Activated CD4-positive, alpha-beta memory T cell treated with anti-CD3 and anti-CD28 coated beads for 36 hours (primary cell): Measurements from ENCODE around the gene RSPRY1. TPM values are rescaled to one million over a fixed set of nuclear protein-coding genes. Genes with fewer than 3 reads are reported as not detected.

Source experiments
- CTCF ChIA-PET: fragments of 350-600 bp; sonication (Branson Sonifier 250); formaldehyde crosslinking; loops from one replicate; lab custom pipeline; 2021; ENCODE audit warnings: antibody characterized with exemption, inconsistent platforms; lab: Charles Lee
- POLR2A ChIA-PET: fragments of 350-600 bp; sonication (Branson Sonifier 250); formaldehyde crosslinking; loops from one replicate; lab custom pipeline; 2021; ENCODE audit warnings: antibody characterized with exemption; lab: Charles Lee
- DNase-seq: peaks from one replicate; pipeline ENCODE4 v3.0.0-alpha.2; 2020
- H3K27ac Mint-ChIP-seq: one replicate; pipeline ENCODE4 v1.8.0; 2021; ENCODE audit warnings: mixed read lengths
- H3K27me3 Mint-ChIP-seq: one replicate; pipeline ENCODE4 v1.8.0; 2021; ENCODE audit warnings: mixed read lengths
- H3K36me3 Mint-ChIP-seq: one replicate; pipeline ENCODE4 v1.8.0; 2021; ENCODE audit warnings: mixed read lengths
- H3K4me1 Mint-ChIP-seq: one replicate; pipeline ENCODE4 v1.8.0; 2021; ENCODE audit warnings: low read depth, mixed read lengths
- H3K4me3 Mint-ChIP-seq: one replicate; pipeline ENCODE4 v1.8.0; 2021; ENCODE audit warnings: mild to moderate bottlenecking, mixed read lengths
- H3K9me3 Mint-ChIP-seq: one replicate; pipeline ENCODE4 v1.8.0; 2021; ENCODE audit warnings: mixed read lengths
- intact Hi-C: fragments of 100-400 bp; cut with micrococcal nuclease; formaldehyde crosslinking; loops from one replicate; pipeline ENCODE4 v1.15.1; 2023
- total RNA-seq, 2 experiments: library from RNA; stranded (reverse); gene quantifications; one replicate each; pipeline ENCODE4 v1.2.3, GENCODE V29; 2021

Gene RSPRY1
- total RNA-seq, 2 experiments from 2014 or later, result 31.5 to 33.3 TPM

GRCh38 chr16:57208926-57209325 is 22.8 kb downstream of the RSPRY1 start:
- H3K36me3 Mint-ChIP-seq, result peaks cover 37% of the 10 kb centered on the region
- intact Hi-C loops, result no loop called here
- POLR2A ChIA-PET, result no interaction called here

GRCh38 chr16:57209780-57210179 is 23.7 kb downstream of the RSPRY1 start:
- H3K4me1 Mint-ChIP-seq, result no peaks in the 10 kb centered on the region
- H3K27ac Mint-ChIP-seq, result no peak overlapping the region
- no peaks in the 10 kb centered on the region for H3K27me3 Mint-ChIP-seq
- no peak overlapping the region for H3K4me3 Mint-ChIP-seq
- H3K9me3 Mint-ChIP-seq, result peaks cover 3% of the 10 kb centered on the region
- intact Hi-C loops, result no loop called here
- POLR2A ChIA-PET, result no interaction called here
- CTCF ChIA-PET, result no interaction called here
- no peak for DNase-seq
- H3K36me3 Mint-ChIP-seq, result peaks cover 45% of the 10 kb centered on the region

More at GRCh38 chr16:57208926-57209325, 22.8 kb downstream of the RSPRY1 start:
- H3K27me3 Mint-ChIP-seq, result no peaks in the 10 kb centered on the region
- H3K27ac Mint-ChIP-seq, result no peak overlapping the region
- no peak for DNase-seq
- H3K4me1 Mint-ChIP-seq, result no peaks in the 10 kb centered on the region
- H3K4me3 Mint-ChIP-seq, result no peak overlapping the region
- CTCF ChIA-PET, result interaction anchor here (0.6 kb wide), 1 partner anchor 314 kb away, joined by 5 read pairs; no protein-coding TSS in a partner anchor
- no peaks in the 10 kb centered on the region for H3K9me3 Mint-ChIP-seq

GRCh38 chr16:57213462-57213861 is 27.3 kb downstream of the RSPRY1 start:
- CTCF ChIA-PET, result no interaction called here
- Mint-ChIP-seq H3K4me1 (no peaks in the 10 kb centered on the region), H3K4me3 (no peak overlapping the region), H3K9me3 (peaks cover 32% of the 10 kb centered on the region), H3K27ac (no peak overlapping the region), H3K27me3 (no peaks in the 10 kb centered on the region), H3K36me3 (peaks cover 62% of the 10 kb centered on the region)
- DNase-seq, result no peak
- POLR2A ChIA-PET, result no interaction called here
- intact Hi-C loops, result no loop called here

- H3K27ac Mint-ChIP-seq, result no peak overlapping the region
- intact Hi-C loops, result no loop called here
Measured at GRCh38 chr16:57216968-57217367, 30.8 kb downstream of the RSPRY1 start.

GRCh38 chr16:57223057-57223456 is 36.9 kb downstream of the RSPRY1 start:
- Mint-ChIP-seq H3K36me3 (peaks cover 50% of the 10 kb centered on the region), H3K4me1 (no peaks in the 10 kb centered on the region), H3K9me3 (peaks cover 7% of the 10 kb centered on the region), H3K4me3 (no peak overlapping the region), H3K27ac (no peak overlapping the region), H3K27me3 (no peaks in the 10 kb centered on the region)
- ChIA-PET CTCF (no interaction called here), POLR2A (no interaction called here)
- intact Hi-C loops, result no loop called here
- DNase-seq, result no peak

More at GRCh38 chr16:57216968-57217367, 30.8 kb downstream of the RSPRY1 start:
- no peak for DNase-seq
- POLR2A ChIA-PET, result no interaction called here
- Mint-ChIP-seq H3K4me3 (no peak overlapping the region), H3K9me3 (peaks cover 36% of the 10 kb centered on the region), H3K36me3 (peaks cover 80% of the 10 kb centered on the region), H3K4me1 (no peaks in the 10 kb centered on the region), H3K27me3 (no peaks in the 10 kb centered on the region)
- CTCF ChIA-PET, result no interaction called here

- Mint-ChIP-seq H3K4me3 (no peak overlapping the region), H3K4me1 (no peaks in the 10 kb centered on the region), H3K27me3 (no peaks in the 10 kb centered on the region), H3K27ac (no peak overlapping the region), H3K9me3 (no peaks in the 10 kb centered on the region), H3K36me3 (peaks cover 37% of the 10 kb centered on the region)
- CTCF ChIA-PET, result interaction anchor here (1.6 kb wide), 1 partner anchor 141 kb away, joined by 8 read pairs; no protein-coding TSS in a partner anchor
- POLR2A ChIA-PET, result no interaction called here
- no peak for DNase-seq
- intact Hi-C loops, result no loop called here
Measured at GRCh38 chr16:57224651-57225335, 38.7 kb downstream of the RSPRY1 start.

GRCh38 chr16:57225978-57226377 is 39.8 kb downstream of the RSPRY1 start:
- Mint-ChIP-seq H3K27ac (no peak overlapping the region), H3K4me1 (no peaks in the 10 kb centered on the region), H3K4me3 (no peak overlapping the region), H3K27me3 (no peaks in the 10 kb centered on the region), H3K36me3 (peaks cover 37% of the 10 kb centered on the region), H3K9me3 (no peaks in the 10 kb centered on the region)
- no peak for DNase-seq
- ChIA-PET CTCF (interaction anchor here (0.6 kb wide), 1 partner anchor 19 kb away, joined by 3 read pairs; the partner anchor contains the start of gene ARL2BP), POLR2A (no interaction called here)
- intact Hi-C loops, result no loop called here

GRCh38 chr16:57226701-57227621 is 40.8 kb downstream of the RSPRY1 start:
- Mint-ChIP-seq H3K36me3 (peaks cover 35% of the 10 kb centered on the region), H3K27ac (no peak overlapping the region), H3K4me3 (no peak overlapping the region), H3K4me1 (no peaks in the 10 kb centered on the region), H3K27me3 (no peaks in the 10 kb centered on the region), H3K9me3 (no peaks in the 10 kb centered on the region)
- ChIA-PET CTCF (no interaction called here), POLR2A (no interaction called here)
- no peak for DNase-seq
- intact Hi-C loops, result no loop called here

- CTCF ChIA-PET, result no interaction called here
- intact Hi-C loops, result no loop called here
Measured at GRCh38 chr16:57229079-57229478, 43.0 kb downstream of the RSPRY1 start.

GRCh38 chr16:57231821-57232350 is 45.8 kb downstream of the RSPRY1 start:
- POLR2A ChIA-PET, result no interaction called here
- H3K4me3 Mint-ChIP-seq, result no peak overlapping the region
- no peaks in the 10 kb centered on the region for H3K27me3 Mint-ChIP-seq
- no peaks in the 10 kb centered on the region for H3K9me3 Mint-ChIP-seq
- no peak for DNase-seq
- H3K27ac Mint-ChIP-seq, result no peak overlapping the region
- CTCF ChIA-PET, result no interaction called here
- peaks cover 7% of the 10 kb centered on the region for H3K4me1 Mint-ChIP-seq
- intact Hi-C loops, result no loop called here
- peaks cover 41% of the 10 kb centered on the region for H3K36me3 Mint-ChIP-seq

More at GRCh38 chr16:57229079-57229478, 43.0 kb downstream of the RSPRY1 start:
- Mint-ChIP-seq H3K4me1 (no peaks in the 10 kb centered on the region), H3K9me3 (no peaks in the 10 kb centered on the region), H3K36me3 (peaks cover 33% of the 10 kb centered on the region), H3K27ac (no peak overlapping the region), H3K27me3 (no peaks in the 10 kb centered on the region), H3K4me3 (no peak overlapping the region)
- DNase-seq, result no peak
- POLR2A ChIA-PET, result no interaction called here

- ChIA-PET CTCF (no interaction called here), POLR2A (no interaction called here)
- peaks cover 10% of the 10 kb centered on the region for H3K4me1 Mint-ChIP-seq
- H3K9me3 Mint-ChIP-seq, result no peaks in the 10 kb centered on the region
- intact Hi-C loops, result no loop called here
- no peak overlapping the region for H3K27ac Mint-ChIP-seq
- peaks cover 45% of the 10 kb centered on the region for H3K36me3 Mint-ChIP-seq
- H3K27me3 Mint-ChIP-seq, result no peaks in the 10 kb centered on the region
- no peak overlapping the region for H3K4me3 Mint-ChIP-seq
- no peak for DNase-seq
Measured at GRCh38 chr16:57233944-57234706, 48.0 kb downstream of the RSPRY1 start.
